ENCODE data around the gene LAP3. TPM values are rescaled to one million over a fixed set of nuclear protein-coding genes. Genes with fewer than 3 reads are reported as not detected.

Gene LAP3
- total and polyA plus RNA-seq, 4 donors = 57.5 to 178 (median 110) TPM

- TF ChIP-seq GABPA (IDR thresholded peaks at IDR 0.05 in 1 of 2, conservative IDR thresholded peaks at IDR 0.05 in 1 of 2) = no peak
- TF ChIP-seq RXRA (IDR thresholded peaks at IDR 0.05) = no peak
- TF ChIP-seq, protein P1, sequence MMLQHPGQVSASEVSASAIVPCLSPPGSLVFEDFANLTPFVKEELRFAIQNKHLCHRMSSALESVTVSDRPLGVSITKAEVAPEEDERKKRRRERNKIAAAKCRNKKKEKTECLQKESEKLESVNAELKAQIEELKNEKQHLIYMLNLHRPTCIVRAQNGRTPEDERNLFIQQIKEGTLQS (IDR thresholded peaks at IDR 0.05) = no peak
- TF ChIP-seq HNF4A (conservative IDR thresholded peaks at IDR 0.05) = no peak
- no peak for TF ChIP-seq NR2F2 (IDR thresholded peaks at IDR 0.05)
- TF ChIP-seq JUND (IDR thresholded peaks at IDR 0.05) = no peak
Observed at GRCh38 chr4:17544205-17544604, 32.8 kb upstream of the LAP3 start (continued).

- Histone ChIP-seq H3K36me3 (ENCODE audit: control insufficient read depth in 4 of 4, insufficient read depth in 3 of 4, low read depth in 1 of 4, low read length in 3 of 4) (no peaks in the 10 kb centered on the region), H3K4me1 (ENCODE audit: control insufficient read depth in 4 of 4, insufficient read depth in 4 of 4, low read length in 3 of 4) (no peaks in the 10 kb centered on the region), H3K27ac (ENCODE audit: low read depth in 1 of 2, low read length in 2 of 2) (no peak overlapping the region), H3K9ac (ENCODE audit: low read depth in 1 of 2, low read length in 2 of 2) (no peak overlapping the region), H3K9me3 (ENCODE audit: control insufficient read depth in 4 of 4, low read length in 3 of 4) (no peaks in the 10 kb centered on the region), H3K27me3 (ENCODE audit: control insufficient read depth in 4 of 4, insufficient read depth in 4 of 4, low read length in 3 of 4) (no peaks in the 10 kb centered on the region), H3K4me3 (ENCODE audit: low read depth in 1 of 3, low read length in 3 of 3) (no peak overlapping the region)
- no peak for DNase-seq (ENCODE audit: low spot score)
- TF ChIP-seq NR2F2 (IDR thresholded peaks at IDR 0.05) (no peak), GABPA (IDR thresholded peaks at IDR 0.05 in 1 of 2, conservative IDR thresholded peaks at IDR 0.05 in 1 of 2) (no peak), CTCF (IDR thresholded peaks at IDR 0.05; ENCODE audit: low read depth, low read length, missing input control) (no peak), REST (IDR thresholded peaks at IDR 0.05) (no peak), TAF1 (conservative IDR thresholded peaks at IDR 0.05) (no peak), HNF4A (conservative IDR thresholded peaks at IDR 0.05) (no peak), EGR1 (IDR thresholded peaks at IDR 0.05; ENCODE audit: low read depth in 2 of 2) (no peak), JUND (IDR thresholded peaks at IDR 0.05) (no peak), SP1 (IDR thresholded peaks at IDR 0.05) (no peak), YY1 (IDR thresholded peaks at IDR 0.05) (no peak), FOXA2 (IDR thresholded peaks at IDR 0.05) (no peak), MAX (IDR thresholded peaks at IDR 0.05) (no peak)
- TF ChIP-seq, protein P2, sequence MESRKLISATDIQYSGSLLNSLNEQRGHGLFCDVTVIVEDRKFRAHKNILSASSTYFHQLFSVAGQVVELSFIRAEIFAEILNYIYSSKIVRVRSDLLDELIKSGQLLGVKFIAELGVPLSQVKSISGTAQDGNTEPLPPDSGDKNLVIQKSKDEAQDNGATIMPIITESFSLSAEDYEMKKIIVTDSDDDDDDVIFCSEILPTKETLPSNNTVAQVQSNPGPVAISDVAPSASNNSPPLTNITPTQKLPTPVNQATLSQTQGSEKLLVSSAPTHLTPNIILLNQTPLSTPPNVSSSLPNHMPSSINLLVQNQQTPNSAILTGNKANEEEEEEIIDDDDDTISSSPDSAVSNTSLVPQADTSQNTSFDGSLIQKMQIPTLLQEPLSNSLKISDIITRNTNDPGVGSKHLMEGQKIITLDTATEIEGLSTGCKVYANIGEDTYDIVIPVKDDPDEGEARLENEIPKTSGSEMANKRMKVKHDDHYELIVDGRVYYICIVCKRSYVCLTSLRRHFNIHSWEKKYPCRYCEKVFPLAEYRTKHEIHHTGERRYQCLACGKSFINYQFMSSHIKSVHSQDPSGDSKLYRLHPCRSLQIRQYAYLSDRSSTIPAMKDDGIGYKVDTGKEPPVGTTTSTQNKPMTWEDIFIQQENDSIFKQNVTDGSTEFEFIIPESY (IDR thresholded peaks at IDR 0.05) = no peak
- TF ChIP-seq, protein P1 (IDR thresholded peaks at IDR 0.05) = no peak
- 65% methylated on average over 3 of the region's 3 CpGs for WGBS
Observed at GRCh38 chr4:17544831-17545234, 32.2 kb upstream of the LAP3 start.
